HG03045 (cell line): Measurements from ENCODE around the gene STMP1.

Experiments
- ATAC-seq: cut with Tn5 transposase; IDR thresholded peaks from one replicate; pipeline ENCODE4 v1.9.1; 2021; ENCODE audit warnings: mild to moderate bottlenecking, moderate library complexity; ENCODE audit not compliant: unreplicated experiment

Gene STMP1

DNA sequence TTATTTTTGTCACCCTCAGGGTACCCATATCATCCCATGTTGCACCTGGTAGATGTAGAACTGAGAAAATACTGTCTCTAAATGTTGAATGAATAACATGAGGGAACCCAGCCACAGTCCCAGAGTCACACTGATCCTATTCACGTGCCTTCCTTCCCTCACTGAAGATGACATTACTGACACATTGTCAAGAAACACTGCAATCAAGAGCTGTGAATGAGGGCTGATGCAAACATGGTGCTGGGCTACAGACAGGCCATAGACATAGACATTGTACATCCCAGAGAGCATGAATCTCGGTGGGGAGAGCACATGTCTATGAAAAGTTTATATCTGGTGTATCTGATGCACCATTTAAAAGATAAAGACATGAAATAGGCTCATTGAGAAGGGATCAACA is 55.9 kb downstream of the STMP1 start:
- no peak for ATAC-seq

DNA sequence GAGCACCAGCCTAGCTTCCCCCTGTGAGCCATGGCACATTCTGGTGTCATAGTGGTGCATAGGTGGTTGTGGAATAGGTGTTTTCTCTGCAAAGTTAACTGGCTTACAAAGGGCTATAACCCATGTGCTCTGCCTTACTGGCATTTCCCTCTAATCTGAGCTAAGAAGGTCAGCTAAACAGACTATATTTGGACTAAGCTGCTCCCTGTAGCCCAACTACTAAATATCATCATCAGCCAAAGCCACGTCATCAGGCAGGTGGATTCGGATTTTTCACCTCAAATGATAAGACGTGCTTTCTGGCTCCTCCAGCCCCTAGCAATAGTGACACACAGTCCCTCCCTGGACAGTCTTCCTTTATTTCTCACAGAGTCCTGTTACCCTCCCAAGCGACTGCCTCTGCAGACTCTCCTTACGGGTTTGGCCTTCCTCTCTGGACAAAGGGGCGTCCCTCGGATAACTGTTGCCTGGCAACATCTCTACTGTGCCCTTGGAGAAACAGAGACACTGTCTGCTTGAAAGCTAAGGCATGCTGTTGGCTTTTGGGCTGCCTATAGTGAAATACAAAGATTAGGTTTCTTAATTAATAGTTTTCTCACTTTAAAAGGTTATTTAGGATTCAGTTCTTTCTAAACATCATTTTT is 56.6 kb downstream of the STMP1 start:
- no peak for ATAC-seq

DNA sequence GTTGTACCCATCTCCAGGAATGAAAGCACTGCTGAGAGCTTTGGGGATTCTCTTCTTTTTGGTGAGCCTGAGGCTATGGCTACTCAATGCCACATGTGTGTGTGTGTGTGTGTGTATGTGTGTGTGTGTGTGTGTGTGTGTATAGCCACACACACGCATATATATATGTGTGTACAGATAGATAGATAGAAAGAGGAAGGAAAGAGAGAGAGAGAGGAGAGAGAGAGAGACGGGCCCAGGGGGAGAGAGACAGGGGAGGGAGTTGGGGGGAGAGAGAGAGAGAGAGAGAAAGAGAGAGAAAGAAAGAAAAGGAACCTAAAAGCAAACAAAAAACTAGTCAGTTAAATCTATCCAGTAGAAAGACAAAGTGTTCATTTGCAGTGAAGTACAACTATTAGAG is 57.4 kb downstream of the STMP1 start:
- no peak for ATAC-seq

DNA sequence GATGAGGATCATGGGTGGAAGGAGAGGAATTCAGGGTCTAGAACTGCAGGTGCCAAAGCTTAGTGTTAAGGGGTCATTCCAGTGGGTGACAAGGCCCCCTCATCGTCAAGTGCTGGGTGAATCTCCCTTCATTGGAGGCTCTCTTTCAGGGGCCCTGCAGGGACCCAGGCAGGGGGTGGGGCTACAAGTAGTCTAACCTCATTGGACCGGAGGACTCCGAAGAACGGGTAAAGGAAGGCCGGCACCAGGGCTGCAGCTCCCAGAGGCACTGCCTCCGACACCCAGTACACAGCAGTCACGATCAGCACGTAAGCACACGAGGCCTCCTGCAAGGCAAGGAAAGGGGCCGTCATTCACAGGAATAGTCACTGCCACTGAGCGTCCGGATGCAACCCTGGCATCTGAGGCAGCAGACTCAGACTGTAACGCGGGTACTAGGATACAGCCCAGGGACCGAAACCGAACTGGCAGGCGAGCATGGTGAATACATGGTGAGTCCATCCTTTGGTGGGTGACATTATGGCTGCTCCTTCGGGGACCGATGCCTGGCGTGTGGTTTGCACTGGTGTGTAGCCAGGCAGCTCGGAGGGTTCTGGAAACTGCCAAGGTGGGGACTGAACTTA is 59.0 kb downstream of the STMP1 start:
- ATAC-seq, result no peak

DNA sequence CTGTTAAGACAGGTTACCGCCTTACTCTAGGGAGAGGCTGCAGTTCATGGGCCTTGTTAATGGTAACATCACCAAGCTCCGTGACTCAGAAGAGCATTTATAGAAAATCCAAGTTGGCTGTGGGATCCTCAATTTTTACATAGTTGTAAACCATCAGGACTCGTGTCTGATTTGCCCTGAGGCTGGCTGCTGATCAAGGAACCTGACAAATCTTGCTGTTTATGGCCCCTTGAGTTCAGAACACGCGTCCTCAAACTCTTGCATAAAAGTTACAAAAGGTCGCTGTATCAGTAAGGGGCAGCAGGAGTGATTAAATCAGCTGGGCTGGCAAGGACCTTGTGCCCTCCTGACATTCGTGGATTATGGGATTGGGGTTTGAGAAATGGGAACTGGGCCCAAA is 61.1 kb downstream of the STMP1 start:
- ATAC-seq, result no peak
